Stimulated activated CD4-positive, alpha-beta T cell treated with anti-CD3 and anti-CD28 coated beads, TNF-alpha, amount 100 ng/mL, for 1 hour (primary cell): ENCODE results near the gene MIS12.

ENCODE experiments used
- DNase-seq, 3 donors: peaks; one replicate each; pipeline ENCODE4 v3.0.0-alpha.2; 2020; ENCODE audit warnings: low read depth in 3 of 3, low spot score in 1 of 3

Gene MIS12

DNA sequence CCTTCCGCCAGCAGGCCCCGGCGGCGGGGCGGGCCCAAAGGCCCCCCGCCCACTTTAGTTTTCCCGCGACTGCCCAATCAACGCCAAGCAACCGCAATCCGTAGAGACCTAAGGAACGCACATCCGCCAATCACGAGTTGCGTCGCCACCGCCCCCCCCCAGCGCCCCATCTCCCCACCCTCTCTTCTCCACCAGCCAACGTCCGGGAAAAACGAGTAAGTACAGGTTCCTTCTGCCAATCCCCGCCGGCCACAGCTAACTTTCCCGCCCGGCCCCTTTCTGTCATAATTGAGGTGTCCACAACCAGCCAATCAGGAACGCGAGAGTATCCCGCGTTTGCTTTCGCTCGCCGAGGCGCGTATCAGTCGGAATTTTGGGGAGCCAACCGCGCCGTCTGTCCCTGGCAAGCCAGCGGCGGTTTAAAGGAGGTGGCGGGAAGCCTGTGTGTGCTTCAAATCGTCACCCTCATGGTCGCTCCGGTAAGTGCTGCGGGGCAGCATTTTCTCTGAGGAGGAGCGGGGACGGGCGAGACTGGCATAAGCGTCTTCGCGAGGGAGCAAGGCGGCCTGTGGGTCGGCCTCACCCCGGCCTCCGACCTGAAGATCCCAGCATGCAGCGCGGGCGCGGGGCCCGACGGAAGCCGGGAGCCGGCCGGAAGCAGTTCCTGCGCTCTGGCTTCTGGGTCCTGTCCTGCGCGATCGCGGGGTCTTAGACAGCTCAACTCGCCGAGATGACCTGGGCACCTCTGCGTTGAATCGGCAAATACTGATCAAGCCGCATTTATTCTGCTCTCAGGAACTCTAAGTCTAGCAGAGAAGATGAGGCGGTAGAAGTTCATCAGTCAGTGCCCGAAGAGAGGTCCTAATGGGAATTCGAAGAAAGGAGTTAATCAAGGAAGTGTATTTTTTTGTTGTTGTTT lies at the start of gene MIS12:
TSS of gene MIS12 (plus strand) at position 361 of the 919 bp plus-strand sequence. CDS start 2,297 bp downstream, outside the sequence.
- DNase-seq = peak; percentile 89 to 97 (median 93)

GRCh38 chr17:5437721-5438317 lies 48.5 kb upstream of the MIS12 start:
- no peak for DNase-seq

DNA sequence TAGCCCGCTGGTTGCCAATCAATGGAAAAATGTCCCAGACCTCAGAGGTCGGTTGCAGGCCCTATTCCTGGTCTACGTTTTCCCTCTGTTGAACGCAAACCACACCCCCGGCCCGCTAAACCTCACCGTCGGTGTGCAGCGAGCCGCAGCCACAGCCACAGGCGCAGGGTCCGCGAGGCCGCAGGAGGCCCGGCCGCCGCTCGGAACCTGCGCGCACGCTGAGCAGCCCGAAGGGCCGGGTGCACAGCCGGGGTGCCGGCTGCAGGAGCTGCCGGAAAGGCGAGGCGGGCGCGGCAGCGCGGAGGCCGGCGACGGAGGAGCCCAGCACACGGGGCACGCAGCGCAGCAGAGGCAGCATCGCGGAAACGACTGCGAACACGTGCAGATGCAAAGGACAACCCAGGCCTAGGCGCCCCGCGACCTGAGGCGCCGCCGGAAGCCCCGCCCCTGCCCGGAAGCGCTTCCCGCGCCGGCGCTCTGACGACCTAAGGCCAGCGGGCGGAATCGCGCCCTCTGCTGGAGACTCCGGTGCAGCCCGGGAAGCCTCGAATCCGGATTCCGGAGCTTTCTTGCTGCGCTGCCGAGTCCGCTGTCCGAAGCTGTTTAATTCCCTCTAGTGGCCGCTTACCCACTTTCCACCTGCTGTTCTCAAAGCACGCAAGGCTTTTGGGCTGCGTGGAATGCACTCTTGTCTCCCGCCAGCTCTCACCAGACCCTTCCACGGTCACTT lies 47.5 kb upstream of the MIS12 start, which contains the start of gene C1QBP:
TSS of gene C1QBP (minus strand) at position 440 of the 730 bp plus-strand sequence. CDS start at position 358, 82 bp downstream.
- DNase-seq = peak; percentile 66 to 90 (median 84)

DNA sequence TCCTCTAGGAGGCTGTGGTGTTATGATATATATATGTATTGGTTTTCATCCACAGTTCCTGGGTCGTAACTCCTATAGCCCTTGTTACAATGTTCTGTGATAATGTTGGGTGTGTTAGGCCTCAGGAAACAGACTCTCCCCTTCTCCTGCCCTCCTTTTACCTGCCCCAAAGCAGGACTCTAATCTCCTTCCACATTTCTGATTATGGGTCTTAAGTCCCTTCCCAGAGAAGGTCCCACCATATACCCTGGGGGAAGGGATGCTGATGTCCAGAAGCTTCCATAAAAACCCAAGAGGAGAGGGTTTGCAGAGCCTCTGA lies 47.0 kb upstream of the MIS12 start:
- no peak for DNase-seq

DNA sequence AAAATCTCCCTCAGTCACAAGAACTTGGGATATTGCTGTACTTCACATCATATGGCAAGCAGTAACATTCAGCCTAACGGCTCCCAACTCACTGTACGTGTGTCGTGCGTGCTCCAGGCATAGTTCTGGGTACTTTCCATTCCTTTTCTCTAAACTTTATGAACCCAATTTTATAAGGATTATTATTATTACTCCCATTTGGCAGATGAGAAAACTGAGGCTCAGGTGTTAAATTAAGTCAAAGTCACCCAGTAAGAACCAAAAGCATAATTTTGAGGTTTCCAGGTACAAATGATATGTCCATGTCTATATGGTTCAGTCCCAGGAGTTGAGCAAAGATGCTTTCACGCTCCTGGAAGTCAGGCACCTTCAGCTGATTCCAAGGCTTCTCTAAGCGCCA lies 42.6 kb upstream of the MIS12 start:
- no peak for DNase-seq

GRCh38 chr17:5444209-5444608 lies 42.2 kb upstream of the MIS12 start:
- DNase-seq = no peak

GRCh38 chr17:5446786-5447185 lies 39.6 kb upstream of the MIS12 start:
- no peak for DNase-seq

- no peak for DNase-seq
Measured at GRCh38 chr17:5464717-5465507, 21.5 kb upstream of the MIS12 start.

DNA sequence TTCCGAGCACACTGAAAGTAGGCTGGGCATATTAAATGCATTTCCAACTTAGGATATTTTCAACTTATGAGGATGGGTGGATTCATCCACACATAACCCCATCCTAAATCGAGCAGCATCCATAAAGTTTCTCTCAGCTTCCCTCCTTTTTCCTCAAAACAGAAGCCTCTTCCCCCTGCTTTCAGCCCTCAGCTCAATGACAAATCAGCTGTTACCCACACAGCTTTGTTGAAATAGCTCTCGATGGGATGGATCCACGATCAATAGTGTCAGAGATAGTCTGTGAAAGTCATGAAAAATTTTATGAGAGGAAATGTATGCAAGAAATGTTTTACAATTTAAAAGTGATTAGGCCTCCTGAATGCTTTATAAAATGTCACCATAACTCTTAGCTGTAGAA lies 20.1 kb upstream of the MIS12 start:
- no peak for DNase-seq

- DNase-seq = no peak
Measured at GRCh38 chr17:5467416-5467815, 18.9 kb upstream of the MIS12 start.

- DNase-seq = no peak
Measured at GRCh38 chr17:5468075-5468473, 18.3 kb upstream of the MIS12 start.

GRCh38 chr17:5472511-5472910 lies 13.9 kb upstream of the MIS12 start:
- DNase-seq = no peak

DNA sequence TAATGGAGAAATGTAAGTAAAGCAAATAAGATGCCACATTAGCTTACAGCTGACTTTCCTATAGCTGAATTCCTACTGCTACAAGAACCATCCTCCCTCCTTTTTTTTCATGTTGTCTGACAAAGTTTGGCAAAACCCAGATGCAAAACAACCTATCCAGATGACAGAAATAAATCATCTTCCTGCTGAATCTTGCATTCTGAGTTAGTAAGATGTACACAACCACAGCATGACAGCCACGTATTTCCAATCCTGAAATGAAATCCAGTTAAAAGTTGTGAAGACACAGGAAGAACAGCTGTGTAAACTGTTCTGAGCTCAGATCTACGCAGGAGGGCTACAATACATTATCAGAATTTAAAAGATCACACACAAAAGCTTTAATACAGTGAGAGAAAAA lies 12.5 kb upstream of the MIS12 start:
- no peak for DNase-seq

GRCh38 chr17:5478992-5479391 lies 7.4 kb upstream of the MIS12 start:
- DNase-seq = no peak

DNA sequence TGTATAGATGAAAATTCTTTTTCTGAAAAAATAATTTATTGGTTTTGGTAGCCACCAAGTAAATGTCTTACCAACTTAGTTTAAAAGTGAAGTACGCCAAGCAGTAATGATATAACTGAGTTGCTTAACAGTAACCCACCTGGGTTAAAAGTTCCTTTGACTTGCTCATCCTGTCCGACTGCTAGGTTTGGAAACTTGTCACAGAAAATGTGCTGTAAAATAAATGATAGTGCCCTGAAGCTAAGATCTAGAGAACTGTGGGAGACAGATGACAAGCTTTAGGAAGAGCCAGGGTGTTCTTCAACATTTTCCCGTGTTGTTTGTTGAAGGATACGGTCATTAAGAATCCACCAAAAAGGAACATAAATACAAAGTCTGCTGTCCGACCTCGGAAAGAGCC lies 5.4 kb upstream of the MIS12 start:
- DNase-seq = no peak

DNA sequence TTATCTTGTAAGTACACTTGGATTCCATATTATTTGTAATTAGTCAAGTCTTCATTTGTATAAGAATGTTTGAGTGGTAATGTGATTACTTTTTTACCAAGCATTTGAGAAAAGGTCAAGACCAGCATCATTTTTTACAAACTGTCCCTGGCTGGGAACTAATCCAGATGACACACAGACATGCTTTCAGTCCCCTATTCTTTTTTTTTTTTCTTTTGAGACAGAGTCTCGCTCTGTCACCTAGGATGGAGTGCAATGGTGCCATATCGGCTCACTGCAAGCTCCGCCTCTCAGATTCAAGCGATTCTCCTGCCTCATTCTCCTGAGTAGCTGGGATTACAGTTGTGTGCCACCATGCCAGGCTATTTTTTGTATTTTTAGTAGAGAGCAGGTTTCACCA lies 4.9 kb upstream of the MIS12 start:
- DNase-seq = no peak

- DNase-seq = no peak
Measured at GRCh38 chr17:5485270-5486205, 828 bp upstream of the MIS12 start, which contains the start of gene DERL2. Gene DERL2, minus strand, starts transcription at chr17:5486178. Its CDS starts 17 bp downstream, at chr17:5486161.

- no peak for DNase-seq
Measured at GRCh38 chr17:5488752-5489151, 2.4 kb downstream of the MIS12 start.

- DNase-seq = no peak
Measured at GRCh38 chr17:5492970-5493369, 6.6 kb downstream of the MIS12 start.
